Renal cortex interstitium (tissue), 11 donors: ENCODE measurements around the gene ESR1. TPM values are rescaled to one million over a fixed set of nuclear protein-coding genes. Genes with fewer than 3 reads are reported as not detected.
"Not testable (repeated sequence)": the region's sequence is repeated elsewhere in the genome, so short reads cannot be mapped to it uniquely, and the experiment has no call there.

Experiments
- DNase-seq, 11 donors: peaks; one replicate each; pipeline ENCODE4 v3.0.0-alpha.2; 2013; ENCODE audit warnings: low read depth in 9 of 11, low spot score in 4 of 11; ENCODE audit errors: extremely low read depth in 1 of 11
- polyA plus RNA-seq, 3 donors: library from polyadenylated mRNA; unstranded; fragments of 120-200 nt; gene quantifications; one replicate each; pipeline ENCODE4 v1.2.1, GENCODE V29; 2013; ENCODE audit not compliant: insufficient read length in 3 of 3

Gene ESR1
- polyA plus RNA-seq, 3 donors, result 0.53 to 3.1 (median 0.68) TPM

GRCh38 chr6:151948002-151948743 lies 140.7 kb downstream of the ESR1 start:
- DNase-seq, result no peak

DNA sequence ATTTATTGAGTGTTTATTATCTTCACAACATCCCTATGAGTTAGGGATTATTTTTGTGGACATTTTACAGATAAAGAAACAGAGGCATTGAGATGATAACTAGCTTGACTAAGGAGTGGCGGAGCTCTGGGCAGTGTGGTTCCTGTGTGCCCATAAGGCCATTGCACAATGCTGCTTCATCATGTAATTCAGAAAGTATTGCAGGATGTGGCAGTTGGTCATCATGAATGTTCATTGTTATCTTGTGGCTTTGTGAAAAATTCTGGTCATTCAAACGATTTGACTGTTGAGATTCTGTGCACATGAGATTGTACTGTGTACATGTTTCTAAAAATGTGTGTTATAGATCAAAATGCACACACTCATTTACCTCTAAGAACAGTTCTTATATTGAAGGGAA lies 150.8 kb downstream of the ESR1 start:
- no peak for DNase-seq

DNA sequence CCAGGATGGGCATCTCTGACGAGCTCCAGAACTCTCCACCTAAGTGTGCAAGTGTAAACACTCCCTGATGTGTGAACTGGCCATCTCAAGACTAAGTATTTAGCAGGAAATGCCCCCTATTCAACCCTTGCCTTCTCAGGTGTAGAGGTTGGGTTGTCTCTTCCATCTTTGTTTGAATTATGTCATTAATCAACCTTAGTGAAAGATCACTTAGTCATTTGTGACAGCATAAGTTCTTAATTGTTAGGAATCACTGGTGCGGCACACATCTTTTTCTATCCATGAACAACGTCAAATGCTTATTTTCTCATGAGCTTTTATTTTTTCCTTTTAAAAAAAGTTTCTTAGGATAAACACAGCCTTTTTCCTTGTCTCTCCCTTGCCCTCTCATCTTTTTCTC lies 151.6 kb downstream of the ESR1 start:
- DNase-seq, result no peak

- no peak for DNase-seq
Measured at GRCh38 chr6:151961809-151962208, 154.3 kb downstream of the ESR1 start.

DNA sequence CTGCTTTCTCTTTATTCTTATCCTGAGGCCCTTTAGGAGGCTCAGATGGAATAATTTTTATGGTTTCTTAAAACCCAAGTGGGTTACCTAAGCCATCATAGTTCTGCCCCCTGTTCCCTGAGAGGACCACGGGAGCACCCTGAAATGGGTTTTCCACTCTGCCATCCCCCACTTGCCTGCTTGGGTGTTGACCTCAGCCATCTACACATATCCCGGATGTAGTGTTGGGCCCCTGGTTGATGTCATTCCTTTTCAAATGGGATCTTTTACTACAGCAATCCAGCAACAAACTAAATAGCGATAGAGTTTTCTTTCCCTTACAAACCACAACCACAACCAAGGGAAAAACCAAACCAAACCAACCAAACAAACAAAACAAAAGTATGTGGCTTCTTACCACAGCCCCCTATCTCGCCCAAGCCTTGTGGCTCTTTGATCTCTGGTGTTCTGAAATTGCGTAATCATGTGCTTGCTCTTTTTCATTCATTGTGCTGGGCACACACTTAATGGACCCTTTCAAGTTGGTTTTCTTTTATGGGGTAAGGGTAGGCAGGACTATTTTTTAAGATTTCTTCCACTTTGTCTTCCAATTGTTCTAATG lies 154.9 kb downstream of the ESR1 start:
- DNase-seq, result no peak

DNA sequence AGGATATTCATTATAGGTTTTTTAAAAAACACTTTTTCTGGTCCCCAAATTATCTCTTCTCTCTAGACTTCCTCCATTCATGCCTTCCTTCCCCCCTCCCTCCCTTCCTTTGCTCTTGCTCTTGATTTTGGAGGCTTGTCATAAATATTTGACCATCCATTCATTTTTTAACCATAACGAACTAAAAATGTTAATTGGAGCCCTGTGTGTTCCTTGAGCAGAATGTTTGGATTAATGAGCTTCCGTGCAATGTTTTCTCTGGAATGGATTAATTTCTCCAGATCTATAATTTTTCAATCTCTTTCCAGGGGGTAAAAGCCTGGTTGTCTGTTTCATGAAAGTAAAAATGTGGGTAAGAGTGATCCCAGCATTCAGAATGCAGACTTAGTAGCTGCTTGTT lies 155.5 kb downstream of the ESR1 start:
- no peak for DNase-seq

DNA sequence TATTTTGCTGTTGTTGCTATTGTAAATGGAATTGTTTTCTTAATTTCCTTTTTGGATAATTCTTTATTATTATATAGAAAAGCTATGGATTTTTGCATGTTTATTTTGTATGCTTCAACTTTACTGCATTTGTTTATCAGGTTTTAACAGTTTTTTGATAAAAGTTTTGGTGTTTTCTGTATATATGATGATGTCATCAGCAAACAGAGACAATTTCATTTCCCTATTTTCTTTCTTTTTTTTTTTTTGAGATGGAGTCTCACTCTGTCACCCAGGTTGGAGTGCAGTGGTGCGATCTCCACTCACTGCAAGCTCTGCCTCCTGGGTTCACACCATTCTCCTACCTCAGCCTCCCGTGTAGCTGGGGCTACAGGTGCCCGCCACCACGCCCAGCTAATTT lies 156.9 kb downstream of the ESR1 start:
- not testable (repeated sequence) for DNase-seq

GRCh38 chr6:151974061-151974617 lies 166.7 kb downstream of the ESR1 start:
- DNase-seq, result no peak

- DNase-seq, result no peak
Measured at GRCh38 chr6:151975795-151976194, 168.3 kb downstream of the ESR1 start.

DNA sequence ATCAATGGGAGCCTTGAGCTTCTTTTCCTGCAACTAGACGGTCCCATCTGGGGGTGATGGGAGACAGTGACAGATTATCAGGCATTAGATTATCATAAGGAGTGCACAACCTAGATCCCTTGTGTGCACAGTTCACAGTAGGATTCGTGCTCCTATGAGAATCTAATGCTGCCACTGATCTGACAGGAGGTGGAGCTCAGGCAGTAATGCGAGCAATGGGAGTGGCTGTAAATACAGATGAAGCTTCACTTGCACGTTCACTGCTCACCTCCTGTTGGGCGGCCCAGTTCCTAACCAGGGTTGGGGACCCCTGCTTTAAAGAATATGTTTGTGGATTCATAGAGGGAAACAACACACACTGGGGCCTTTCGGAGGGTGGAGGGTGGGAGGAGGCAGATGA lies 180.7 kb downstream of the ESR1 start:
- not testable (repeated sequence) for DNase-seq

GRCh38 chr6:151992091-151992490 lies 184.6 kb downstream of the ESR1 start:
- DNase-seq, result no peak

- DNase-seq, result no peak
Measured at GRCh38 chr6:151993364-151993763, 185.9 kb downstream of the ESR1 start.

DNA sequence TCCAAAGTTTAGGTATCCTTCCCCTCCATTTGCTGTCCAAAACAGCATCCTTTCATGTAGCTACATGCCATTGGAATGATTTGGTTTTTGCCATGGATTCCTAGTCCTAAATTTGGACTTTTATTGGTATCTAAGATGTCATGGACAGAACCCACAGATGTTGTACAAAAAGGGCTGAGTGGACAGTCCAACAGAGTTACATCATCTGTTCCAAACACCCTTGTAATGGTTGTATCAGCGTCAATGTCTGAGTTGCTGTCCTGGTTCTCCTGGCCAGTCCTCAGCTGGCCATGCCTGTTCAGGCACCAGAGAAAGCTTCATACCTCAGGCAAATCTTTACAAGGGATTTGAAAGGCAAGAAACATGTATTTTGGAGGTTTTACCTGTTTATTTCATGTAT lies 191.3 kb downstream of the ESR1 start:
- no peak for DNase-seq

- no peak for DNase-seq
Measured at GRCh38 chr6:151999194-151999593, 191.7 kb downstream of the ESR1 start.

- no peak for DNase-seq
Measured at GRCh38 chr6:152001408-152001807, 193.9 kb downstream of the ESR1 start.

DNA sequence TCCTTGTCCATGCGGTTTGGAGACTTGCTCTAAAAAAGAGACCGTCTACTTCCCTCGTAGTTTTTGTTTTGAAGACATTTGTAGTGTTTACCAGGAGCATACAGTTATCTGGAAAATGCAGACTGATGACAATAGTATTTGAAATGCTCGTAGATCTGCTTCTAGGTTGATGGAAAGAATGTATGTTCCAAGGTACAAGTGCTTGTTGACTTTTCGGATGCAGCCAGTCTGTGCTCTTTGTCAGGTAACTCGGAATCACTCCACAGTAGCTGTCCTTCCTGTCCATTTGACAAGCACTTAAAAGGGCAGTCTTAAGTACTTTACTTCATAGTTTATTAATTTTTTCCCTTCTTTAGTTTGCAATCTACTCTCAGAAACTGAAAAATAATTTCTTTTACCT lies 194.8 kb downstream of the ESR1 start:
- DNase-seq, result no peak

DNA sequence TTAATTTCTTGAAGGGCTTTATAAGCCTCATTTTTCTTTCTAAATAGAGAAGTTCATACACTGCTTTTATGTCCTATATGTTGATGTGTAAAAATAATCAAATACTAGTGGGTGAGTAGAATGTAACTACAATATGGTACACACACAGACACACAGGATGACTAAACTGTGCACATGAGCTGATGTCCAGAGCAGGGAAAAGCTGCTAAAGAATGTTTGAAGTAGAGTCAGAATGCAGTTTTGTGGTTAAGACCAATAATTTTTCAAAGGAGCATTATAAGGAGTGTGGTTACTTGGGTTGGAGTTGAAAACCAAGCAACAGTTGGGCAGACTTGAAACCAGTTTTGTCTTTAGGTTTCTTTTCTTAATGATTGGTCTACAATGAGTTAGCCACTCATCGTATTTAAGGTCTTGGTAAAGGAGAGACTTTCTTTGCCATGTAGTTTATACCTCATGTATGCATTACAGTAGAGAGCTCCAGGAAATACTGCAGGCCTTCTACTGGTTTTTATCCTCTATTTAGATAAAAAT lies 196.6 kb downstream of the ESR1 start:
- no peak for DNase-seq

GRCh38 chr6:152004896-152005295 lies 197.4 kb downstream of the ESR1 start:
- no peak for DNase-seq

DNA sequence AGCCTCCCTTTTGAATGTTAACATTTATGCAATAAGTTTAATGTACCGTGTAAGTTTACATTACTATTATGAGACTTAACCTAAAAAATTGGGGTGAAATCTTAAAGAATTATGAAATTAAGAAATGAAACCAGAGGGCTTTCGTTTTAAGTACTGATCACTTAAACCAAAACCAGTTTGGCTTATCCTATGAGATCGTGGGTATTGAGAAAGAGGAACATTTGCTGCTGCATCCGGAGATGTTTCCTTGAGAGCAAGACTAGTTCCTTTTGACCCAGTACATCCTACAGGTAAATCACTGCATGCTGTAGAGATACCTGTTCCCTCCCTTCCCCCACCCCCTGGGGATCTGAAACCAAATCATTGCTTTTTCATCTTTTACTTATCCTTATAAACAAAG lies 201.3 kb downstream of the ESR1 start:
- no peak for DNase-seq

GRCh38 chr6:152012227-152012626 lies 204.7 kb downstream of the ESR1 start:
- DNase-seq, result no peak
